K562 (cell line): ENCODE data around the gene ADAMTS2.

Source experiments
- CREM ChIP-seq: IDR thresholded peaks from 2 replicates; pipeline ENCODE4 v1.6.1; 2014; ENCODE audit warnings: antibody characterized with exemption, low read depth
- CTBP1 ChIP-seq: fragments of 450-650 bp; IDR thresholded peaks from 2 replicates; pipeline ENCODE4 v1.6.1; 2016; ENCODE audit warnings: borderline replicate concordance
- HNRNPH1 ChIP-seq: fragments of 200-400 bp; formaldehyde crosslinking; optimal IDR thresholded peaks from 2 replicates; pipeline ENCODE3; 2017; ENCODE audit warnings: low read depth, mild to moderate bottlenecking, low read length, moderate library complexity
- KAT2B ChIP-seq: IDR thresholded peaks from one replicate; pipeline ENCODE4 v1.6.1; 2012; ENCODE audit warnings: low read depth, mild to moderate bottlenecking, control low read depth, inconsistent platforms, low read length, moderate library complexity
- TF ChIP-seq, protein P1 (sequence below): fragments of 450-650 bp; formaldehyde crosslinking; IDR thresholded peaks from 2 replicates; pipeline ENCODE4 v1.4.0; 2022; ENCODE audit warnings: missing genetic modification characterization
- TF ChIP-seq, protein P2 (sequence below), 3 experiments: IDR thresholded peaks in 2 of 3; conservative IDR thresholded peaks in 1 of 3; 2 replicates each; pipeline ENCODE4 v1.5.1; 2011 to 2012; ENCODE audit warnings: low read length in 3 of 3, mild to moderate bottlenecking in 3 of 3, control low read depth in 2 of 3, improper control_type of control experiment in 1 of 3, inconsistent platforms in 1 of 3, low read depth in 1 of 3, mixed read lengths in 1 of 3, moderate library complexity in 1 of 3; ENCODE audit not compliant: insufficient read depth in 2 of 3

DNA sequence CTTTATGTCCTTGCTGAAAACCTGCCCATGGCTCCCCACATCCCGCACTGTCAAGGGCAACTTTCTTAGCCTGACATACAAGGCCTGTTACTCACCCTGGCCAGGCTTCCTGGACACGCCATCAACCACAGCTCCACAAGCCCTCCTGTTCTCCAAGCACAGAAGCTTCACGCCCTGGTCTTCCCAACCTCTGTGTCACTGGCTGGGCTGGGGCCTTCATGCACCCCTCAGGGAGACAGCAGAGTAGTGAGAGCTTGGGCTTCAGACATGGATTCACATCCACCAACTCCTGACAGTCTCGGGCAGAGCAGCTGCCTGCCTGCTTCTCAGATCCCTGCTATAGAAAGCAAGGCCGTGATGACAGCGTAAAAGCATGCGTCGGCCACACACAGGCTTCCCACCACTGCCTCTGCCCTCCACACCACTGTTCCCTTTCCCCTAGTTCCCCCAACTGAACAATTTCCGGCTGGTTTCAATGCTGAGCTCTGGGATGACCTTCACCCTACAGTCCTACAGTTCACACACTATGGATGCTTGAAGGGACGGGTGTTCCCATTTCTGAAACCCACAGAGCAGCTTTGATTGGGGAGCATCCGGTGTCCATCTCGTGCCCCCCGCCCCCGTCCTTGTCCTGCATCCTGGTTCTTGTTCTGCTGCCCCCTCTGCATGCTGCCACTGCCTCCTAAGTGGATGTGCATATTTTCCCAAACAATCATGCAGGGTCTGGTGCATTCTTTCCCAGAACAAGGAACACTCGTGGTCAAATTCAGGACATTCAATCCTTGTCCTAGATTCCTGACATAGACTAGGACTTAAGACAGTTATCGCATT is 33.4 kb upstream of the ADAMTS2 start:
- TF ChIP-seq, protein P1, sequence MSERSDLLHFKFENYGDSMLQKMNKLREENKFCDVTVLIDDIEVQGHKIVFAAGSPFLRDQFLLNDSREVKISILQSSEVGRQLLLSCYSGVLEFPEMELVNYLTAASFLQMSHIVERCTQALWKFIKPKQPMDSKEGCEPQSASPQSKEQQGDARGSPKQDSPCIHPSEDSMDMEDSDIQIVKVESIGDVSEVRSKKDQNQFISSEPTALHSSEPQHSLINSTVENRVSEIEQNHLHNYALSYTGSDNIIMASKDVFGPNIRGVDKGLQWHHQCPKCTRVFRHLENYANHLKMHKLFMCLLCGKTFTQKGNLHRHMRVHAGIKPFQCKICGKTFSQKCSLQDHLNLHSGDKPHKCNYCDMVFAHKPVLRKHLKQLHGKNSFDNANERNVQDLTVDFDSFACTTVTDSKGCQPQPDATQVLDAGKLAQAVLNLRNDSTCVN (CRISPR knock-in tag) = no peak
- TF ChIP-seq KAT2B (no peak), HNRNPH1 (no peak), CREM (no peak), CTBP1 (no peak)
- TF ChIP-seq, protein P2, sequence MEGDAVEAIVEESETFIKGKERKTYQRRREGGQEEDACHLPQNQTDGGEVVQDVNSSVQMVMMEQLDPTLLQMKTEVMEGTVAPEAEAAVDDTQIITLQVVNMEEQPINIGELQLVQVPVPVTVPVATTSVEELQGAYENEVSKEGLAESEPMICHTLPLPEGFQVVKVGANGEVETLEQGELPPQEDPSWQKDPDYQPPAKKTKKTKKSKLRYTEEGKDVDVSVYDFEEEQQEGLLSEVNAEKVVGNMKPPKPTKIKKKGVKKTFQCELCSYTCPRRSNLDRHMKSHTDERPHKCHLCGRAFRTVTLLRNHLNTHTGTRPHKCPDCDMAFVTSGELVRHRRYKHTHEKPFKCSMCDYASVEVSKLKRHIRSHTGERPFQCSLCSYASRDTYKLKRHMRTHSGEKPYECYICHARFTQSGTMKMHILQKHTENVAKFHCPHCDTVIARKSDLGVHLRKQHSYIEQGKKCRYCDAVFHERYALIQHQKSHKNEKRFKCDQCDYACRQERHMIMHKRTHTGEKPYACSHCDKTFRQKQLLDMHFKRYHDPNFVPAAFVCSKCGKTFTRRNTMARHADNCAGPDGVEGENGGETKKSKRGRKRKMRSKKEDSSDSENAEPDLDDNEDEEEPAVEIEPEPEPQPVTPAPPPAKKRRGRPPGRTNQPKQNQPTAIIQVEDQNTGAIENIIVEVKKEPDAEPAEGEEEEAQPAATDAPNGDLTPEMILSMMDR (IDR thresholded peaks at IDR 0.05 in 2 of 3, conservative IDR thresholded peaks at IDR 0.05 in 1 of 3; ENCODE audit: insufficient read depth in 2 of 3, low read depth in 1 of 3, low read length in 3 of 3) = no peak
